ENCODE measurements around the gene KRTAP10-12. TPM values are rescaled to one million over a fixed set of nuclear protein-coding genes. Genes with fewer than 3 reads are reported as not detected.

KRTAP10-12 gene
- total and polyA plus RNA-seq, 4 experiments from 2014 or later: not detected

DNA sequence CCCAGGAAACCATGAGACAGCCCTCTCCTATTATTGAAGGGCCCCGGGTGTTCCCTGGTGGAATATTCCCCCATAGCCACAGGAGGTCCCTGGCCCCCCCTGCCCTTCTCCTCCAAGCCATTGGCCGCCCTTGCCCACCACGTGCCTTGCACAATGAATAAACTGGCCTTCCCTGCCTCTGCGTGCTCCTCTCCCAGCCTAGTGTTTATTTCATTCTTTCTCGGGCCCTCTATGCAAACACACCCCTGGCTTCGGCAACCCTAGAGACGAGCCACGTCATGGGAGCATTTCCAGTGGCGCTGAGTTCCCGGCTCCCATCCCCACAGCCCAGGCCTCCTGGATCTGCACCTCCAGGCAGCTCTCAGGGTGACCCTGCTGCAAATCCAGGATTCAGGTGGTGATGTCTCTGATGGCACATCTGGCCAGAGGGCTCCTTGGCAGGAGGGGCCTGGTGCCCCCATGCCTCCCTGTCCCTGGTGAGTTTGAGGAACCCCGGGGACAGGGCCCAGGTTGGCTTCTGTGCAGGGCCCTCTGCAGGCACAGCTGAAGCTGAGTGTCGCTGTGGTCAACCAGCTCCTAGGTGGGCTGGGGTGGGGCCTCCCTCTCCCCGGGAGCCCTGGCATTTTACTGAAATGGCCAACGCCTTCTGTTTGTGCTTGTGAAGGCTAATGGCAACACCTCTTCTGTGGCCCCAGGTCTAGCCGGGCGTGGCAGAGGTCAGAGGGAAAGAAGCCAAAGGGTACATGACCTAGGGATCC, 6.2 kb downstream of the KRTAP10-12 start:
- H3K36me3 ChIP-seq (ENCODE audit: insufficient read depth, low read length): no peaks in the 10 kb centered on the region
- no peak overlapping the region for H3K4me3 ChIP-seq (ENCODE audit: low read length in 2 of 2)
- peaks cover 58 to 64% of the 10 kb centered on the region in 2 donors for H3K27me3 Mint-ChIP-seq
- no peaks in the 10 kb centered on the region for H3K9me3 ChIP-seq (ENCODE audit: control insufficient read depth in 1 of 2, low read length in 2 of 2)
- H3K9me3 Mint-ChIP-seq: peaks cover 0 to 24% (median 21%) of the 10 kb centered on the region in 8 donors
- CTCF ChIA-PET (ENCODE audit: partially characterized antibody): no interaction called here
- no peaks in the 10 kb centered on the region for H3K36me3 Mint-ChIP-seq
- H3K4me1 ChIP-seq (ENCODE audit: insufficient read depth, low read length): peaks cover 3% of the 10 kb centered on the region
- H3K27me3 ChIP-seq (ENCODE audit: insufficient read depth, low read length): peaks cover 42% of the 10 kb centered on the region
- no peak for DNase-seq
- H3K4me3 Mint-ChIP-seq: no peak overlapping the region
- peak overlapping the region in 1 of 7 donors; percentile 30 for H3K27ac Mint-ChIP-seq
- POLR2A ChIA-PET (ENCODE audit: partially characterized antibody): no interaction called here
- H3K4me1 Mint-ChIP-seq: peaks cover 0 to 12% (median 6%) of the 10 kb centered on the region in 4 donors
- no peak overlapping the region for H3K27ac ChIP-seq (ENCODE audit: low read depth, low read length)
- intact Hi-C loops (cut with micrococcal nuclease): no loop called here

DNA sequence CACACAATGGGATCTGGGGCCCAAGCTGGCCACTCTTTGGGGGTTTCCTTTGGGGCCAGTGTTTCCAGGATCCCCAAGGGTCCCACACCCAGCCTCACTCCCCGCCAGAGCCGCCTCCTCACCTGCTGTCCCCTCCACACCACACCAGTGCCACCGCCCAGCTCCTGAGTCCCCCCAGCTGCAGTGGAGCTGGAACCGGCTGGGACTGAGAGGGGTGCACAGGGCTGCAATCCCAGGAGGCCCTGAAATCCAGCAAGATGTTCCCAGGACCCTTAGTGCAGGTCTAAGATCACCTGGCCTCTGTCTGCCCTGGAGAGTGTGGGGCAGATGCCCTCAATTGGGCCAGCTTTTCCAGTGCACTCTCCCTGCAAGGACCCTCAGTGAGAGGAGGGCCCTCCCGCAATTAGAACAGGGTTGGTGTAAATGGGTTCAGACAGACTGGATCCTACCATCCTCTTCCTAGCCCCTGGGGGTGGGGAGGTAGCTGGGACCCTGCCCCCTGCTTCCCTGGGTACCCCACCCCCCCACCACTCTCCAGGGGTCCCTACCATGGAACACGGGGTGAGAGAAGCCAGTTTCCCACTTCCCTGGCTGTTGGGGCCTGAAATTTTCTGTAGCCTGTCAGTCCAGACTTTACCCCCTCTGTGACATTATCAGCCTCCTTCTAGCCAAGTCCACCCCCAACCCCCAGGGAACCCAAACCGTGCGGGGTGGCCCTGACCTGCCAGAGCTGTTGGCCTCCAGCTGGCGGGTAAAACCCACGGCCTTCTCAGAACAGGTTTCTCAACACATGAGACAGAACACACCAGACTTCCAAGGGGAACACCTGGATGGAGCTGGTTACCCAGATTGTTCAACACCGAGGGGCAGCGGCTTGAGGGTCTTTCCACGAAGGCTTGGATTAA, 7.0 kb downstream of the KRTAP10-12 start:
- Mint-ChIP-seq H3K4me1 (peaks cover 2 to 17% (median 9%) of the 10 kb centered on the region in 4 donors), H3K36me3 (no peaks in the 10 kb centered on the region), H3K9me3 (peaks cover 0 to 24% (median 21%) of the 10 kb centered on the region in 8 donors), H3K27me3 (peaks cover 58 to 65% of the 10 kb centered on the region in 2 donors), H3K27ac (no peak overlapping the region), H3K4me3 (no peak overlapping the region)
- intact Hi-C loops (cut with micrococcal nuclease): no loop called here
- H3K9me3 ChIP-seq (ENCODE audit: control insufficient read depth in 1 of 2, low read length in 2 of 2): no peaks in the 10 kb centered on the region
- CTCF ChIA-PET (ENCODE audit: partially characterized antibody): no interaction called here
- H3K27me3 ChIP-seq (ENCODE audit: insufficient read depth, low read length): peaks cover 48% of the 10 kb centered on the region
- H3K27ac ChIP-seq (ENCODE audit: low read depth, low read length): no peak overlapping the region
- no peak for DNase-seq
- H3K4me3 ChIP-seq (ENCODE audit: low read length in 2 of 2): no peak overlapping the region
- POLR2A ChIA-PET (ENCODE audit: partially characterized antibody): no interaction called here
- peaks cover 11% of the 10 kb centered on the region for H3K4me1 ChIP-seq (ENCODE audit: insufficient read depth, low read length)
- no peaks in the 10 kb centered on the region for H3K36me3 ChIP-seq (ENCODE audit: insufficient read depth, low read length)

GRCh38 chr21:44704636-44705001, 7.6 kb downstream of the KRTAP10-12 start:
- H3K4me3 ChIP-seq (ENCODE audit: low read length in 2 of 2): no peak overlapping the region
- H3K27ac ChIP-seq (ENCODE audit: low read depth, low read length): no peak overlapping the region
- peaks cover 50% of the 10 kb centered on the region for H3K27me3 ChIP-seq (ENCODE audit: insufficient read depth, low read length)
- Mint-ChIP-seq H3K4me1 (peaks cover 4 to 23% (median 12%) of the 10 kb centered on the region in 4 donors), H3K9me3 (peaks cover 0 to 24% (median 21%) of the 10 kb centered on the region in 8 donors), H3K36me3 (no peaks in the 10 kb centered on the region), H3K27ac (no peak overlapping the region), H3K27me3 (peaks cover 61 to 67% of the 10 kb centered on the region in 2 donors), H3K4me3 (no peak overlapping the region)
- H3K9me3 ChIP-seq (ENCODE audit: control insufficient read depth in 1 of 2, low read length in 2 of 2): no peaks in the 10 kb centered on the region
- ChIA-PET CTCF (ENCODE audit: partially characterized antibody) (no interaction called here), POLR2A (ENCODE audit: partially characterized antibody) (no interaction called here)
- H3K4me1 ChIP-seq (ENCODE audit: insufficient read depth, low read length): peaks cover 17% of the 10 kb centered on the region
- H3K36me3 ChIP-seq (ENCODE audit: insufficient read depth, low read length): no peaks in the 10 kb centered on the region
- intact Hi-C loops (cut with micrococcal nuclease): no loop called here
- DNase-seq: no peak

DNA sequence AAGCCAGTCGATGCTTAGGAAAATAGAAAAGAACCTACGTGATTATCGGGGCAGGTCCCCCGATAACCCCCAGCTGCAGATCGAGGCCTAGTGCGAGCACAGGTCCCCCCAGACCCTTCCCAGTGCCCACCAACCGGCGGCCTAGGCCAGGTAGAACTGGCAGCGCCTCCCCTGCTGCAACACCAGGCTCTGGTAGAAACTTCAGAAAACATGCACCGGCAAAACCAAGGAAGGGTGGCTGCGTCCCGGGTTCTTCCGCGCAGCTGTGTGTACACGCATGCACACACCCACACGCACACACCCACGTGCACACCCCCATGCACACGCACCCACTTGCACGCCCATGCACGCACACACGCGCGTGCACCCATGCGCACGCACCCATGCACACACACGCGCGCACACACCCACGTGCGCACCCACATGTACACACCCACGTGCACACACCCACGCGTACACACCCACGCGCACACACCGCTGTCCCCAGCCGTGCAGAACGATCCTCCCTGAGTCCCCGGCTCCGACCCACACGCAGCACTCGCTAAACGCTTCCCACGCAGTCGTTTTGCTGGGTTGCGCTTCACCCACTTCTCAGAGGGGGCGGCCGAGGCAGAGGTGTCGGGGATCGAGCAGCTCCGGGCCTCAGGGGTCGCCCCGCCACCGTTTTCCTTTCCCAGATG, 9.2 kb downstream of the KRTAP10-12 start:
- peaks cover 63% of the 10 kb centered on the region for H3K27me3 ChIP-seq (ENCODE audit: insufficient read depth, low read length)
- no peaks in the 10 kb centered on the region for H3K9me3 ChIP-seq (ENCODE audit: control insufficient read depth in 1 of 2, low read length in 2 of 2)
- no peak overlapping the region for H3K4me3 ChIP-seq (ENCODE audit: low read length in 2 of 2)
- Mint-ChIP-seq H3K27me3 (peaks cover 63 to 69% of the 10 kb centered on the region in 2 donors), H3K27ac (peak overlapping the region in 1 of 7 donors; percentile 59), H3K4me3 (peak overlapping the region in 4 of 8 donors; percentile 15 to 51 (median 43)), H3K4me1 (peaks cover 12 to 38% (median 21%) of the 10 kb centered on the region in 4 donors), H3K9me3 (peaks cover 0 to 24% (median 21%) of the 10 kb centered on the region in 8 donors), H3K36me3 (no peaks in the 10 kb centered on the region)
- no peak overlapping the region for H3K27ac ChIP-seq (ENCODE audit: low read depth, low read length)
- intact Hi-C loops (cut with micrococcal nuclease): no loop called here
- ChIA-PET POLR2A (ENCODE audit: partially characterized antibody) (no interaction called here), CTCF (ENCODE audit: partially characterized antibody) (no interaction called here)
- DNase-seq: no peak
- no peaks in the 10 kb centered on the region for H3K36me3 ChIP-seq (ENCODE audit: insufficient read depth, low read length)
- H3K4me1 ChIP-seq (ENCODE audit: insufficient read depth, low read length): peaks cover 33% of the 10 kb centered on the region

GRCh38 chr21:44706706-44707581, 10.0 kb downstream of the KRTAP10-12 start:
- DNase-seq: no peak
- no peak overlapping the region for H3K27ac Mint-ChIP-seq
- H3K4me3 Mint-ChIP-seq: no peak overlapping the region
- CTCF ChIA-PET (ENCODE audit: partially characterized antibody): no interaction called here
- H3K4me3 ChIP-seq (ENCODE audit: low read length in 2 of 2): no peak overlapping the region
- no peaks in the 10 kb centered on the region for H3K36me3 Mint-ChIP-seq
- peaks cover 16 to 45% (median 26%) of the 10 kb centered on the region in 4 donors for H3K4me1 Mint-ChIP-seq
- H3K36me3 ChIP-seq (ENCODE audit: insufficient read depth, low read length): no peaks in the 10 kb centered on the region
- intact Hi-C loops (cut with micrococcal nuclease): no loop called here
- no peaks in the 10 kb centered on the region for H3K9me3 ChIP-seq (ENCODE audit: control insufficient read depth in 1 of 2, low read length in 2 of 2)
- peaks cover 0 to 24% (median 21%) of the 10 kb centered on the region in 8 donors for H3K9me3 Mint-ChIP-seq
- peaks cover 66% of the 10 kb centered on the region for H3K27me3 ChIP-seq (ENCODE audit: insufficient read depth, low read length)
- POLR2A ChIA-PET (ENCODE audit: partially characterized antibody): no interaction called here
- H3K4me1 ChIP-seq (ENCODE audit: insufficient read depth, low read length): peaks cover 39% of the 10 kb centered on the region
- H3K27ac ChIP-seq (ENCODE audit: low read depth, low read length): no peak overlapping the region
- H3K27me3 Mint-ChIP-seq: peaks cover 60 to 66% of the 10 kb centered on the region in 2 donors

GRCh38 chr21:44708213-44708865, 11.4 kb downstream of the KRTAP10-12 start:
- intact Hi-C loops (cut with micrococcal nuclease): no loop called here
- CTCF ChIA-PET (ENCODE audit: partially characterized antibody): interaction anchor here (0.9 to 1.4 kb wide), 2 partner anchors 34 to 198 kb away, joined by 3 read pairs; no protein-coding TSS in a partner anchor
- POLR2A ChIA-PET (ENCODE audit: partially characterized antibody): interaction anchor here (2.3 kb wide), 1 partner anchor 50 kb away, joined by 16 read pairs; the partner anchor contains the start of gene KRTAP12-3
- no peaks in the 10 kb centered on the region for H3K36me3 ChIP-seq (ENCODE audit: insufficient read depth, low read length)
- peaks cover 74% of the 10 kb centered on the region for H3K27me3 ChIP-seq (ENCODE audit: insufficient read depth, low read length)
- no peak for DNase-seq
- H3K27ac ChIP-seq (ENCODE audit: low read depth, low read length): no peak overlapping the region
- H3K9me3 Mint-ChIP-seq: peaks cover 0 to 24% (median 21%) of the 10 kb centered on the region in 8 donors
- no peaks in the 10 kb centered on the region for H3K9me3 ChIP-seq (ENCODE audit: control insufficient read depth in 1 of 2, low read length in 2 of 2)
- H3K36me3 Mint-ChIP-seq: no peaks in the 10 kb centered on the region
- no peak overlapping the region for H3K4me3 ChIP-seq (ENCODE audit: low read length in 2 of 2)
- H3K27me3 Mint-ChIP-seq: peaks cover 62 to 65% of the 10 kb centered on the region in 2 donors
- H3K4me1 ChIP-seq (ENCODE audit: insufficient read depth, low read length): peaks cover 39% of the 10 kb centered on the region
- peaks cover 16 to 45% (median 26%) of the 10 kb centered on the region in 4 donors for H3K4me1 Mint-ChIP-seq
- peak overlapping the region in 2 of 7 donors; percentile 57 to 74 for H3K27ac Mint-ChIP-seq
- peak overlapping the region in 6 of 8 donors; percentile 7 to 72 (median 46) for H3K4me3 Mint-ChIP-seq

Measured in CD4-positive, alpha-beta memory T cell (primary cell).